CD14-positive monocyte (primary cell): ENCODE data around the gene SLCO4A1. TPM values are rescaled to one million over a fixed set of nuclear protein-coding genes. Genes with fewer than 3 reads are reported as not detected.
A peak's percentile ranks its signal among the peaks of the same experiment; 100 is the strongest.

Experiments
- DNase-seq, 3 donors: peaks; one replicate each; pipeline ENCODE4 v3.0.0-alpha.2; 2011 to 2022
- H2AFZ ChIP-seq: 2 replicates; pipeline ENCODE4 v1.6.0; 2012; ENCODE audit warnings: mild to moderate bottlenecking, low read depth, low read length, inconsistent platforms; ENCODE audit not compliant: insufficient read depth, poor library complexity, severe bottlenecking
- H3K27ac ChIP-seq, 2 donors: 1 replicate in 1 of 2; 2 replicates in 1 of 2; pipeline ENCODE4 v1.5.1; 2012 to 2013; ENCODE audit warnings: low read length in 2 of 2, control low read depth in 1 of 2, inconsistent platforms in 1 of 2, low read depth in 1 of 2, mild to moderate bottlenecking in 1 of 2
- H3K27me3 ChIP-seq, 2 donors: one replicate each; pipeline versions ENCODE4 v1.6.0 to v1.6.1; 2011 to 2013; ENCODE audit warnings: low read length in 2 of 2; ENCODE audit not compliant: control insufficient read depth in 2 of 2, insufficient read depth in 2 of 2
- H3K36me3 ChIP-seq, 2 donors: replicated peaks in 1 of 2; 1 replicate in 1 of 2; 2 replicates in 1 of 2; pipeline versions ENCODE4 v1.5.1 to v1.6.1; 2012 to 2013; ENCODE audit warnings: low read length in 2 of 2, control low read depth in 1 of 2, inconsistent platforms in 1 of 2, mild to moderate bottlenecking in 1 of 2; ENCODE audit not compliant: insufficient read depth in 2 of 2, control insufficient read depth in 1 of 2
- H3K4me1 ChIP-seq, 2 donors: 1 replicate in 1 of 2; 2 replicates in 1 of 2; pipeline versions ENCODE4 v1.5.1 to v1.6.1; 2012 to 2013; ENCODE audit warnings: low read length in 2 of 2, control low read depth in 1 of 2, inconsistent platforms in 1 of 2, mild to moderate bottlenecking in 1 of 2, moderate library complexity in 1 of 2; ENCODE audit not compliant: insufficient read depth in 2 of 2, control insufficient read depth in 1 of 2
- H3K4me2 ChIP-seq: replicated peaks from 2 replicates; pipeline ENCODE3; 2012; ENCODE audit warnings: low read length, moderate library complexity, mild to moderate bottlenecking; ENCODE audit not compliant: poor library complexity, severe bottlenecking; ENCODE audit errors: extremely low read depth
- H3K4me3 ChIP-seq, 3 experiments: fragments of 200-600 bp in 1 of 3; sonication (generic) in 1 of 3; replicated peaks in 1 of 3; 1 replicate in 2 of 3; 2 replicates in 1 of 3; pipeline ENCODE4 v1.5.1; 2011 to 2013; ENCODE audit warnings: low read length in 3 of 3, mild to moderate bottlenecking in 3 of 3, control low read depth in 2 of 3, low read depth in 2 of 3, inconsistent platforms in 1 of 3, moderate library complexity in 1 of 3
- H3K79me2 ChIP-seq: 2 replicates; pipeline ENCODE4 v1.6.0; 2012; ENCODE audit warnings: mild to moderate bottlenecking, control low read depth, inconsistent platforms, low read length, moderate library complexity; ENCODE audit not compliant: insufficient read depth
- H3K9ac ChIP-seq: 2 replicates; pipeline ENCODE4 v1.6.0; 2017; ENCODE audit warnings: low read length, mild to moderate bottlenecking; ENCODE audit not compliant: insufficient read depth, poor library complexity, severe bottlenecking
- H3K9me3 ChIP-seq, 2 donors: replicated peaks in 1 of 2; 1 replicate in 1 of 2; 2 replicates in 1 of 2; pipeline versions ENCODE4 v1.5.1 to v1.6.1; 2012 to 2013; ENCODE audit warnings: low read length in 2 of 2, control low read depth in 1 of 2; ENCODE audit not compliant: control insufficient read depth in 1 of 2, insufficient read depth in 1 of 2
- H4K20me1 ChIP-seq: 2 replicates; pipeline ENCODE4 v1.6.0; 2012; ENCODE audit warnings: mild to moderate bottlenecking, low read length, control low read depth, moderate library complexity; ENCODE audit not compliant: insufficient read depth
- H3K27ac Mint-ChIP-seq, 7 donors: one replicate each; pipeline ENCODE4 v1.8.0; 2020; ENCODE audit warnings: mild to moderate bottlenecking in 7 of 7, mixed read lengths in 7 of 7, moderate library complexity in 6 of 7, inconsistent platforms in 2 of 7
- H3K27me3 Mint-ChIP-seq, 3 donors: one replicate each; pipeline ENCODE4 v1.8.0; 2021 to 2022; ENCODE audit warnings: low read depth in 3 of 3, mild to moderate bottlenecking in 3 of 3, mixed read lengths in 3 of 3, moderate library complexity in 3 of 3, inconsistent platforms in 1 of 3
- H3K36me3 Mint-ChIP-seq, 2 donors: one replicate each; pipeline ENCODE4 v1.8.0; 2020; ENCODE audit warnings: mixed read lengths in 2 of 2, inconsistent platforms in 1 of 2, mild to moderate bottlenecking in 1 of 2
- H3K4me1 Mint-ChIP-seq: one replicate; pipeline ENCODE4 v1.8.0; 2020; ENCODE audit warnings: mild to moderate bottlenecking, mixed read lengths
- H3K4me3 Mint-ChIP-seq, 2 donors: one replicate each; pipeline ENCODE4 v1.8.0; 2020; ENCODE audit warnings: mild to moderate bottlenecking in 2 of 2, mixed read lengths in 2 of 2, moderate library complexity in 1 of 2
- H3K9me3 Mint-ChIP-seq, 7 donors: one replicate each; pipeline ENCODE4 v1.8.0; 2020 to 2022; ENCODE audit warnings: mixed read lengths in 7 of 7, mild to moderate bottlenecking in 6 of 7, moderate library complexity in 6 of 7, inconsistent platforms in 2 of 7
- CTCF ChIP-seq: fragments of 200-600 bp; IDR thresholded peaks from one replicate; pipeline ENCODE4 v1.8.0; 2022; ENCODE audit warnings: antibody characterized with exemption, mild to moderate bottlenecking
- WGBS: methylation state at CpG from one replicate; pipeline ENCODE4 v1.1.5; 2013; ENCODE audit warnings: missing lambda C conversion rate; ENCODE audit not compliant: insufficient coverage; 5-methylcytosine and 5-hydroxymethylcytosine counted together
- intact Hi-C, 2 donors: fragments of 100-400 bp; cut with micrococcal nuclease; formaldehyde crosslinking; loops; one replicate each; pipeline versions ENCODE4 v1.15.0 to v1.15.1; 2023
- polyA plus RNA-seq, 3 donors: library from polyadenylated mRNA; depleted of rRNA in 1 of 3; unstranded in 2 of 3; stranded (reverse) in 1 of 3; fragments of 300-500 nt in 2 of 3; fragments of >200 nt in 1 of 3; fragmentation: Illumina TruSeq in 2 of 3; gene quantifications; 1 replicate in 2 of 3; 2 replicates in 1 of 3; pipeline ENCODE4 v1.2.3, GENCODE V29; 2012 to 2021

The SLCO4A1 gene
- polyA plus RNA-seq, 3 donors: 0.05 to 0.42 (median 0.26) TPM

- peaks cover 4% of the 10 kb centered on the region for H3K79me2 ChIP-seq
- H3K4me3 ChIP-seq: no peak overlapping the region
- no peaks in the 10 kb centered on the region for H3K36me3 ChIP-seq
- DNase-seq: no peak
- intact Hi-C loops: loop anchor here in 1 of 2 donors (10.0 kb wide), 1 partner anchor 49 kb away; no protein-coding TSS in a partner anchor
- WGBS: 67% methylated on average over 3 of the region's 12 CpGs
- H3K36me3 Mint-ChIP-seq: peaks cover 3 to 11% of the 10 kb centered on the region in 2 donors
- H3K27me3 Mint-ChIP-seq: peaks cover 0 to 9% (median 2%) of the 10 kb centered on the region in 3 donors
- peak overlapping the region; percentile 94 to 96 for H3K27ac ChIP-seq
- TF ChIP-seq CTCF: no peak
- no peaks in the 10 kb centered on the region for H3K9me3 ChIP-seq
- no peaks in the 10 kb centered on the region for H4K20me1 ChIP-seq
- H3K9ac ChIP-seq: peak overlapping the region; percentile 79
- peak overlapping the region in 6 of 7 donors; percentile 51 to 98 (median 92) for H3K27ac Mint-ChIP-seq
- H3K4me1 ChIP-seq: peaks cover 26 to 31% of the 10 kb centered on the region in 2 donors
- H3K4me2 ChIP-seq: no peak overlapping the region
- H3K4me1 Mint-ChIP-seq: peaks cover 34% of the 10 kb centered on the region
- H3K9me3 Mint-ChIP-seq: no peaks in the 10 kb centered on the region
- no peak overlapping the region for H2AFZ ChIP-seq
- H3K27me3 ChIP-seq: no peaks in the 10 kb centered on the region
- no peak overlapping the region for H3K4me3 Mint-ChIP-seq
Observed at GRCh38 chr20:62653373-62653772, 11.1 kb downstream of the SLCO4A1 start.

GRCh38 chr20:62653951-62654685 is 11.8 kb downstream of the SLCO4A1 start:
- no peak for TF ChIP-seq CTCF
- H3K4me1 ChIP-seq: peaks cover 34 to 39% of the 10 kb centered on the region in 2 donors
- no peak overlapping the region for H3K4me3 ChIP-seq
- WGBS: 97% methylated on average over 24 of the region's 24 CpGs
- no peak for DNase-seq
- no peak overlapping the region for H3K4me2 ChIP-seq
- H3K9ac ChIP-seq: no peak overlapping the region
- H3K9me3 ChIP-seq: no peaks in the 10 kb centered on the region
- H2AFZ ChIP-seq: no peak overlapping the region
- H3K27ac Mint-ChIP-seq: peak overlapping the region in 2 of 7 donors; percentile 43 to 54
- no peak overlapping the region for H3K27ac ChIP-seq
- H3K9me3 Mint-ChIP-seq: no peaks in the 10 kb centered on the region
- peaks cover 40% of the 10 kb centered on the region for H3K4me1 Mint-ChIP-seq
- peaks cover 4% of the 10 kb centered on the region for H3K79me2 ChIP-seq
- intact Hi-C loops: loop anchor here in 1 of 2 donors (10.0 kb wide), 1 partner anchor 49 kb away; no protein-coding TSS in a partner anchor
- no peaks in the 10 kb centered on the region for H3K27me3 ChIP-seq
- no peaks in the 10 kb centered on the region for H4K20me1 ChIP-seq
- peaks cover 0 to 7% (median 0%) of the 10 kb centered on the region in 3 donors for H3K27me3 Mint-ChIP-seq
- no peak overlapping the region for H3K4me3 Mint-ChIP-seq
- no peaks in the 10 kb centered on the region for H3K36me3 ChIP-seq
- H3K36me3 Mint-ChIP-seq: peaks cover 3 to 7% of the 10 kb centered on the region in 2 donors
